GM12874 (cell line): ENCODE measurements around the gene FAT1.

Experiments
- TF ChIP-seq, protein P1 (sequence below): IDR thresholded peaks from 2 replicates; pipeline ENCODE4 v1.5.1; 2011; ENCODE audit warnings: low read depth, mild to moderate bottlenecking, control low read depth, low read length, moderate library complexity; ENCODE audit not compliant: insufficient read depth

FAT1 gene

DNA sequence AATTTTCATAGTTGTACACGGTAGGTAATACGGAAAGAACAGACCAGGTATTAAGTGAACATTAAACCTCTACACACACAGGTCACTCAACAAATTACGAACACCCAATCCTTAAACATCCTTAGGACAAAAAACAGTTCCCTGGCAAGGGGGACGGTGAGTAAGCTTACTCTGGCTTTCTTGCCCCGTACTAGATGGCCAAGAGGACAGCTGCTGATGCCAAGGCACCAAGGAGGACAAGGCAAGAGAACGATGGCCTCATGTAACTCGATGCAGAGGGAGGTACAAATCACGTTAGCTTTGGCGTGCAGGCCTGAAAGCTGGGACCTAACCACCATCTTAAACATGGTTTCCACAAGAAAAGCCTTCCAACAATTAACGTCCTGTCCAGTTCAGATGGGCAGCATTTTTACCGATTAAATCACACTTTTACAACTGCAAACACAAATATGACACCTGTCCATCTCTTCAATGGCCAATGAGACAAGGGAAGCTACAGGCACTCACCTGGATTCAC lies 23.7 kb downstream of the FAT1 start:
- TF ChIP-seq, protein P1, sequence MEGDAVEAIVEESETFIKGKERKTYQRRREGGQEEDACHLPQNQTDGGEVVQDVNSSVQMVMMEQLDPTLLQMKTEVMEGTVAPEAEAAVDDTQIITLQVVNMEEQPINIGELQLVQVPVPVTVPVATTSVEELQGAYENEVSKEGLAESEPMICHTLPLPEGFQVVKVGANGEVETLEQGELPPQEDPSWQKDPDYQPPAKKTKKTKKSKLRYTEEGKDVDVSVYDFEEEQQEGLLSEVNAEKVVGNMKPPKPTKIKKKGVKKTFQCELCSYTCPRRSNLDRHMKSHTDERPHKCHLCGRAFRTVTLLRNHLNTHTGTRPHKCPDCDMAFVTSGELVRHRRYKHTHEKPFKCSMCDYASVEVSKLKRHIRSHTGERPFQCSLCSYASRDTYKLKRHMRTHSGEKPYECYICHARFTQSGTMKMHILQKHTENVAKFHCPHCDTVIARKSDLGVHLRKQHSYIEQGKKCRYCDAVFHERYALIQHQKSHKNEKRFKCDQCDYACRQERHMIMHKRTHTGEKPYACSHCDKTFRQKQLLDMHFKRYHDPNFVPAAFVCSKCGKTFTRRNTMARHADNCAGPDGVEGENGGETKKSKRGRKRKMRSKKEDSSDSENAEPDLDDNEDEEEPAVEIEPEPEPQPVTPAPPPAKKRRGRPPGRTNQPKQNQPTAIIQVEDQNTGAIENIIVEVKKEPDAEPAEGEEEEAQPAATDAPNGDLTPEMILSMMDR = no peak

DNA sequence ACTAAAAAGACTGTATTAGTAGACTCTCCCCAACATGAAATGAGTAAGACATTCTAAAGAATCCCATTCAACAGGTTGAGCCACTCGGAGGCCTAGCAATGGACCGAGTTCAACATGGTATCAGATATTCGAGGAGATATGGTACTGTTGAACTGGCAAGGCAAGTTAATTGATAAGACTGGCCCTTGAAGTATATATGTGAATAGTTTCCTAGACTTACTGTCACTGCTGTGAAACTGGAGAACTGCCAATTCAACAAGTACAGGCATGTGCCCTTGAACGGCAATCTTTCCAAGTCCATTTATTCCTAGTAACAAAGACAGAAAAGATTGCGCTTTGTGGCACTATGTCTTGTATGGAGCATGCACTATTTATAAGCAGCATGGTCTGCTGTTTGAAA lies 24.4 kb downstream of the FAT1 start:
- TF ChIP-seq, protein P1 = no peak

DNA sequence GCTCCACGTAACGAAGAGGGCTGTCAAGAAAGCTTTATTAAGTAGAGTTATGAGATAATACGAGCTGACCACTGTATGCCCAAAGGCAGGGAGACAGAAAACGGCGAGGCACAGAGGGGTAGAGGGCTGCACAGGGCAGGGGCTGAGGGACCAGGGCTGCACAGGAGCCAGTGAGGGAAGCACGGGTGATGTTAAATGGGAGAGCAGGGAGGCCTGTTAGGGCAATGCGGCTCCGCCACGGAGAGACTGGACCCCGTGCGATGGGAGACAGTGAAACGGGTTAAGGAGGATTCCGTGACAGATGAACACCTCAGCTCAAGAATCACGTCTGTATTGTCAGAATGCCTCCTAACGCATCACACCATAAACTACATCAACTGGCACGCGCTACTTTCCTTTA lies 25.1 kb downstream of the FAT1 start:
- TF ChIP-seq, protein P1 = no peak

DNA sequence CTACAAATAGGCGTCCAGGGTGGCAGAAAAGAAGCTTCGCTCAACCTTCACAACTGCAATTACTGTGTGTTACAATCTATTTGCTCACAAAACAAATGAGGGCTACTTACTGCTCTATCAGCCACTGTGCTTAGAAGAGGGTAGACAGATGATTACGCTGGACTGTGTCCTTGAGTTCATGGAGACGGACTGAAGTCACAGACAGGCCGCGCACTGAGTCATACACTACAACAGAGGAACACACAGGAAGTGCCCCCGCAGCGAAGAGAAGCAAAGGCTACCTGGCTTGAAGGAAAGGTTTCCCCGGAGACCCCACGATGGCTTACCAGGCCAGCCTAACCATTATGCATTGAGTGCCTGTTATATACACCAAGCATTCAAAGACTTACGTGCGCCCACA lies 25.6 kb downstream of the FAT1 start:
- TF ChIP-seq, protein P1 = no peak

DNA sequence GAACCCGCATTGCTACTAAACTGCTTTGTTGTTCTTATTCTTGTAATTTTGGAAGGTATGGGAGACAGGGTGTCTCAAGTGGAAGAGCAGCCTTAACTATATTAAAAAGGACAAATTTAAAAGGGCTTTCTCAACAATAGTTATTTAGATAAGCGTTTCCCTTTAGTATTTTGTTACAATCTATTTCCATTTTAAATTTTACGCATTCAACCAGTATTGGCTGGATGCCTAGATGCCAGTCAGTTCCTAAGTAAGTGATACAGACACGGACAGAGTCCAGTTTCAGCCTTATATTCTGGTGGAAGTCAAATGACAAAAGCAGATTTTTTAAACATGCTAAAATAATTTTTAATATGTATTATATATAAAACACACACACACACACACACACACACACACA lies 28.3 kb downstream of the FAT1 start:
- TF ChIP-seq, protein P1 = no peak

DNA sequence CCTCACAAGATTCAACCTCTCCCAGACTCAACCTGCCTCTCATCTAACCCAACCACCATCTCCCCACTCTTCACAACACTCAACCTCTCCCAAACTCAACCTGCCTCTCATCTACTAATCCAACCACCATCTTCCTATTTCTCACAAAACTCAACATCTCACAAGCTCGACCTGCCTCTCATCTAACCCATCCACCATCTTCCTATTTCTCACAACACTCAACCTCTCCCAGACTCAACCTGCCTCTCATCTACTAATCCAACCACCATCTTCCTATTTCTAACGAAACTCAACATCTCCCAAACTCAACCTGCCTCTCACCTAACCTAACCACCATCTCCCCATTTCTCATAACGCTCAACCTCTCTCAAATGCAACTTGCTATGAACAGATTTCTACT lies 29.8 kb downstream of the FAT1 start:
- TF ChIP-seq, protein P1 = no peak

DNA sequence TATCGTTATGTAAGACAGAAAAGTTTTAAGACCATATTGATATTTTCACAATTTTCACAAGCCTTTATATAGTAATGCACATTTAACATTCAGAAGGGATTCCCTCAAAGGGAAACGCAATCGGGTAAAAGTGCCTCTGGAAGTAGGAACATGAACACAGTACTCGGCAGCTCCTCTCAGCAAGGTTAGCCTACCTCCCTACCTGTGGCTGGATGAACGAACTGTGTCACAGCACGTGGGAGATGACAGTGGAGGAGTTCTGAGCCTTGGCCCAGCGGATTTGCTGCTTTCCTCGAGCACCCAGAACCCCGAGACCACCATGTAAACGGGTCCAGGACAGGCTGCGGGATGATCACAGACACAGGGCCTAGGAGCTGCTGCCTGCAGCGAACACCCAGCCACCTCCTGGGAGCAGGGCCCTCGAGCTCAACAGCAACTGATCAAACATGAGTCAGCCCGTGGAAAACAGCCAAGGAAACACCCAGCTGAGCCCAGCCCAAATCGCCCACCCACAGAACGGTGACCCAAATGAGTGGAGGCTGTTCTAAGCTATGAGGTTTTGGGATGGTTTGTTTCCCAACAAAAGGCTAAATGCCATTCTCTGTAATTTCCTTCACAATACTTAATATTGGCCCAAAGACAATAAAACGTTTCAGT lies 30.4 kb downstream of the FAT1 start:
- TF ChIP-seq, protein P1 = no peak
